Measurements from ENCODE around the gene TRAPPC3L.

Gene TRAPPC3L

GRCh38 chr6:116556814-116557415 is 11.4 kb upstream of the TRAPPC3L start:
- DNase-seq = no peak

GRCh38 chr6:116556065-116556464 is 10.6 kb upstream of the TRAPPC3L start:
- DNase-seq = no peak

DNA sequence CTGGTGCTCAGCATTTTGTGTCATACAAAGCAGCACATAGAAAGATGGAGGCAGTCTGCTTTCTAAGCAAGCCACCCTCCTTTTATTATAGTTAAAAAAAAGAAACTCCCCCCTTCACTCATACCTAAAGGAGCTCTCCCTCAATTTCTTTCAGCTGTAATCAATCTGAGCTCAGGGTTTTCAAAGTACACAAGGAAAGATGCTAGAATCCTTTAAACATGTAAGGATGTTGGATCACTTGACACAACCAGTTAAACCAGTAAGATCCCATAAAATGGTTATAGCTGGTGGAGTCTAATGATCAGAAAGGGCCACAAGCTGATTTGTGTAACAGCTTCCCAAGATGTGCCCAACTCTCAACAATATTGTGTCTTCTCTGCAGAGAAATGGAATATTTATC is 8.0 kb upstream of the TRAPPC3L start, which contains the start of gene CALHM4:
CALHM4 (plus strand) TSS at position 301 of the 400 bp plus-strand sequence; CDS start at position 344, 43 bp downstream.
- DNase-seq = no peak

DNA sequence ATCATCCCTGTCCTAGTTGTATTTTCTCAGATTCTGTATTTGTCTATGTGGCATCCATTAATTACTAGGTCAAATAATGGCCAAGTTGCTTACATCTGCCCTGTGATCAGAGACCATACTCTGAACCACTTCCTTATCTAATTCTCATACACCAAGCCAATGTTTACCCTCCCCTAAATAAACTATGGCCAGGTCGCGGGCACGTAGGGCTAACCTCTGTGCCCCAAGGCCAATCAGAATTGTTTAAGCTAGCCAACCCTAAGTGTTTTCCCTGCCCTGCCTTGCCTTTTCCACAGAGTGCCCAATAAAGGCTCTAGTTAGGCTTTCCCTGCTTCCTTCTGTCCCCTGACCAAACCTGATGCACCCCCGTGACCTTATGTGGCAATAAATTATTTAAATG is 5.3 kb upstream of the TRAPPC3L start:
- no peak for DNase-seq

DNA sequence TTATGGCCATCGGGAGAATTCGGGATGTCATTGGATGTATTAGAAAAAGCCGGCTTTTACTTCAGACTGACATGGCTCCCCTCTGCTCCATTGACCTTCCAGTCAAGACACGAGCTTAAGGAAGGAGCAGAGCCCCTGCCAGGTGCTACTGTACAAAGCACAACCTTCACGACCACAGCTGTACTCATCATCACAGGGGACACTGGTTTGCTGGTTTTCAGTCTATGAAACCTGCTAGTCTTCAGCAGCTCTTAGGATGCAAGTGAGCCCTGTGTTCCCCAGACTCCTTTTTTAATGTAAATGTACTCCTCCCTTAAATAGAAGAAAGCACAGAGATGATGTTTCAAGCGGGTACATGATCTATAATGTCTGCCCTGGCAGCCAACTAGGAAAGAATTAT is 1.9 kb upstream of the TRAPPC3L start:
- no peak for DNase-seq

DNA sequence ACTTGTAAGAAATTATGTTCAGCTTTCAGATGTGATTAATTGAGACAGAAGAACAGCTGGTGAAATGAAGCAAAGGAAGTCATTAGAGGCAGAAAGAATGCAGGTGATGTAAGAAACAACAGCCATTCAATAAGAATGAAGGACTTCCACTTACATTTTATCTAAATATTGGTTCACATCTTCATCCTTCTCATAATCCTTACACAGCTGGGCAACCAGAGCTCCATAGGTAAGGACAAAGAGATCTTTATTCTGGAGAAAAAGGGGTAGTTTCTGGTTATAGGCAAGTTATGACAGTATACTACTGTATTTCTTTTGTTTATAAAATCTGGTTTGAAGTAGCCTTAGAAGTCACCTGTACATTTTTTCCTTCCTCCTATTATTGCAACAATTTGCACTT is 2.3 kb downstream of the TRAPPC3L start:
- DNase-seq = no peak

- no peak for DNase-seq
Observed at GRCh38 chr6:116542426-116542825, 3.1 kb downstream of the TRAPPC3L start.

DNA sequence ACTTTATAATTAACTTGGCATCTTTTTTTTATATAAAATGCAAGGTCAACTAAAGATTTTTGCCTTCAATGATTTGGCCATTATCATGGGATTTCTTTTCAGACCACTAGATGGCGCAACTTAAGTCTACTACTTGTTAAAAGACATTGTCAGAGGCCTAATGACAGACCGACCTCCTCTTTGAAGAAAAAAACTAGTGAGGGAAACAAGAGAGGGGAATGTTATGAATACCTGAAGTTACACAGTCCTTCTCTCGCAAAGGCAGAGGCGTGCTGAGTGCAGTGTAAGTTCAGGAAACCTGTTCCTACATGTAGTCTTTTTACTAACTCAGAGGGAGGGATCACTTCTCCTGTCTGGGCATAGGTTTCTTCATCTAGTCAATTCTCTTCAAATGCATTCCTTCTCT is 9.3 kb downstream of the TRAPPC3L start:
- peak; percentile 80 for DNase-seq

- no peak for DNase-seq
Observed at GRCh38 chr6:116535109-116535508, 10.4 kb downstream of the TRAPPC3L start.

- DNase-seq = no peak
Observed at GRCh38 chr6:116533233-116533957, 12.1 kb downstream of the TRAPPC3L start.

- DNase-seq = peak; percentile 78
Observed at GRCh38 chr6:116531675-116532570, 13.6 kb downstream of the TRAPPC3L start.

DNA sequence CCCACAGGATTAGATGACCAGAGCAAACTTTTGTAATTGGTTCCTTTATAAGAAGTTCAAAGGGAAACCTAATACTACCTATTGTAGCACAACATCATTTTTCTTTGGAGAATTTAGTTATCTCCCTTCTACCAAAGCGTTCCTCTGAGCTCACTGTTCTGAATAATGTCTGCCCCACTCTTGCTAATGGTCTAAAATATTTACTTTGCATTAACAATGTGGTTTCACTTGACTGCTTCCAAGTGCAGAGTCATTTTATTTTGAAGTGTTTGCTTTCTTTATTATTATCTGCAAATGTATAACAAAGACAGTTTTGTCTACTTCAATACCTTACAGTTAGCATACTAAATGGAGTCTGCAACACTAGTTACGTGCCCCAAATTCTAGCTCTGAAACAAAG is 15.0 kb downstream of the TRAPPC3L start:
- DNase-seq = no peak

- no peak for DNase-seq
Observed at GRCh38 chr6:116529466-116530290, 15.8 kb downstream of the TRAPPC3L start.

- DNase-seq = no peak
Observed at GRCh38 chr6:116528780-116529179, 16.7 kb downstream of the TRAPPC3L start.

- DNase-seq = no peak
Observed at GRCh38 chr6:116528133-116528532, 17.4 kb downstream of the TRAPPC3L start.

DNA sequence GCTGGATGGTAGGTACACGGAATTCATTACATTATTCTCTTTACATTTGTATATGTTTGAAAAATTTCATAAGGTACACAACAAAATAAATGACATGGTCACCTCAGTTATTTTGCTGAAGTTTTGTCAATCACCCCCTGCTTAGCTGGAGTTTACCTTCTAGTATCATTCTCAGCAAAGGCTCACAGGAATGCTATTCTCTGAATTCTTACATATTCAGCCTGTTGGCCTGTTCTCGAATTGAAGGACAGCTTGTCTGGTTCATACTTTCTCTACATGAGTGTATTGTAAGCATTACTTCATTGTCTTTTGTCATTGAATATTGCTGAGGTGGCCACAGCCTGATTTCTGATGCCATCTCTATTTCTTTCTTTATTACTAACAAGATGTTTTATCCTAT is 21.2 kb downstream of the TRAPPC3L start:
- DNase-seq = no peak

DNA sequence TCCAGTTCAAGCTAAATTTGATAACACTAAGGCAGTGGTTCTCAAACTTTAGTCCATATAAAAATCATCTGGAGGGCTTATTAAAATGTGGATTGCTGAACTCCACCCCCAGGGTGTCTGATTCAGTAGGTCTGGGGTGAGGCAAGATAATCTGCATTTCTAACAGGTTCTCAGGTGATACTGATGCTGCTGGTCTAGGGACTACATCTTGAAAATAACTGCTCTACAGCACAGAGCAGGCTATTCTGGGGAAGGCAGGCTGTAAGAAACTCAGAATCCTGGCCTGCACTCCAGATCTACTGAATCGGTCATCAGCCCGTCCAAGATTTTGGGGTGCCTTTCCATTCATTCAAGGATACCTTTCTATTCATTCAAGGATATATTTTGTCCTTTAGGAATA is 22.6 kb downstream of the TRAPPC3L start:
- DNase-seq = no peak

DNA sequence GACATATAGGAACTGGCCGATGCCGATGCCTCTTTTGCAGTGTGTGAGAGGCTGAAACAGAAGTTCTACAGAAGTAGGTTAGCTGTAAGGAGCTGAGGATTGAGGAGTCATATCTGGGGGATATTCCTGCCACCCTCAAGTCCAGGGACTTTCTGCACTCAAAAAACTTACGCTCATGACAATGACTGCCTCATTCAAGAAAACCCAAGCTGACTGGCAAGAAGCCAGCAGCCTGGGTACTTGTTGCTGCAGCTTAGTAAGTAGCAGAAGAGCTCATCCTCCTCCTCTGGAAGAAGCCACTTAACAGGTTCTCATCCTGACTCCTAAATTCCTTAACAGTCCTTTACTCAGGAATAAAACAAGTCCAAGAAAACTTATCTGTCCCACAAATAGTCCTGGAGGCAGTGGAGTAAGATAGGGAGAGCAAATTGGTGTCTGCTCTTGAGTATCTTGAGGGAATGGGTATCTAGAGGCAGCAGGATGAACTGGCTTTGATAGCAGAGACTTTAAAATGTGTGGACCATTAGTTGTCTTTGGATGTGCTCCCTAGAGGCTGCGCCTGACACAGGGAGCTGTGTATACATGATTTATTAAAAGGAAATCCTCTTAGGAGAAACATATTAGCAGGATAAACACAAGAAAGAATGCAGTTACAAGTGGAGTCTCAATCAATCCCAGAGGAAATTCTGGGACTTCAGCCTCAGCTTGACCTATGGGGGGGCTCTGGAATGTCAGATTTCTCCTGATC is 26.7 kb downstream of the TRAPPC3L start:
- peak; percentile 22 for DNase-seq

GRCh38 chr6:116515141-116515540 is 30.3 kb downstream of the TRAPPC3L start:
- DNase-seq = no peak

- no peak for DNase-seq
Observed at GRCh38 chr6:116514111-116514510, 31.4 kb downstream of the TRAPPC3L start.

GRCh38 chr6:116513224-116513875 is 32.1 kb downstream of the TRAPPC3L start:
- DNase-seq = no peak

All from hematopoietic multipotent progenitor cell treated with erythropoietin and hydrocortisone succinate and interleukin-3 and kit ligand, for 8 days (in vitro differentiated cells).